IMR-90 (cell line): ENCODE measurements around the gene SLC25A25. TPM values are rescaled to one million over a fixed set of nuclear protein-coding genes. Genes with fewer than 3 reads are reported as not detected.

ENCODE experiments used
- ATAC-seq: fragments of 200-7000 bp; cut with Tn5 transposase; 2 replicates; pipeline ENCODE4 v1.9.1; 2020; ENCODE audit warnings: low read depth, mild to moderate bottlenecking, moderate library complexity
- BruUV-seq: library from RNA; stranded (reverse); fragments of 400-500 nt; replicated peaks from 2 replicates; lab custom pipeline; 2021; lab: Mats Ljungman, UMichigan
- CTCF ChIA-PET: fragments of 300-600 bp; formaldehyde crosslinking; extraction: SDS; loops from one replicate; lab custom pipeline; 2021; ENCODE audit warnings: antibody characterized with exemption; lab: Yijun Ruan, JAX
- POLR2A ChIA-PET: fragments of 300-600 bp; sonication (Branson Sonifier 250); formaldehyde crosslinking; loops from one replicate; lab custom pipeline; 2022; ENCODE audit warnings: antibody characterized with exemption; ENCODE audit not compliant: unreplicated experiment; lab: Charles Lee
- DNase-seq: peaks from one replicate; pipeline ENCODE4 v3.0.0; 2013
- H2AFZ ChIP-seq: replicated peaks from 2 replicates; pipeline ENCODE3; 2013; ENCODE audit warnings: low read length, mild to moderate bottlenecking; ENCODE audit not compliant: poor library complexity
- H2AK5ac ChIP-seq: 2 replicates; pipeline ENCODE4 v1.6.1; 2013; ENCODE audit warnings: low read depth, low read length, inconsistent platforms
- H2AK9ac ChIP-seq: replicated peaks from 2 replicates; pipeline ENCODE3; 2013; ENCODE audit warnings: mild to moderate bottlenecking, low read depth, low read length, moderate library complexity; ENCODE audit not compliant: poor library complexity
- H2BK120ac ChIP-seq: 2 replicates; pipeline ENCODE4 v1.6.1; 2013; ENCODE audit warnings: low read depth, low read length, inconsistent platforms
- H2BK15ac ChIP-seq: 3 replicates; pipeline ENCODE4 v1.6.1; 2013; ENCODE audit warnings: low read depth, low read length, inconsistent platforms
- H2BK20ac ChIP-seq: 2 replicates; pipeline ENCODE4 v1.6.1; 2013; ENCODE audit warnings: low read depth, mild to moderate bottlenecking, inconsistent platforms, low read length, moderate library complexity
- H2BK5ac ChIP-seq: 2 replicates; pipeline ENCODE4 v1.6.1; 2013; ENCODE audit warnings: mild to moderate bottlenecking, low read depth, low read length, inconsistent platforms; ENCODE audit not compliant: poor library complexity, severe bottlenecking
- H3K14ac ChIP-seq: replicated peaks from 2 replicates; pipeline ENCODE4 v1.6.1; 2013; ENCODE audit warnings: low read depth, low read length, inconsistent platforms
- H3K18ac ChIP-seq: 2 replicates; pipeline ENCODE4 v1.6.1; 2013; ENCODE audit warnings: low read depth, low read length, control low read depth
- H3K23ac ChIP-seq: 2 replicates; pipeline ENCODE4 v1.6.1; 2013; ENCODE audit warnings: low read depth, low read length, inconsistent platforms
- H3K27ac ChIP-seq: 2 replicates; pipeline ENCODE4 v1.5.1; 2013; ENCODE audit warnings: mild to moderate bottlenecking, control low read depth, low read length; ENCODE audit not compliant: insufficient read depth
- H3K27me3 ChIP-seq: 2 replicates; pipeline ENCODE4 v1.6.1; 2013; ENCODE audit warnings: low read length; ENCODE audit not compliant: control insufficient read depth, insufficient read depth
- H3K36me3 ChIP-seq: 2 replicates; pipeline ENCODE4 v1.6.1; 2013; ENCODE audit warnings: low read length, mixed read lengths; ENCODE audit not compliant: control insufficient read depth, insufficient read depth
- H3K4ac ChIP-seq: 2 replicates; pipeline ENCODE4 v1.6.1; 2013; ENCODE audit warnings: low read depth, low read length, inconsistent platforms
- H3K4me1 ChIP-seq: 2 replicates; pipeline ENCODE4 v1.6.1; 2013; ENCODE audit warnings: low read length, mixed read lengths; ENCODE audit not compliant: control insufficient read depth, insufficient read depth
- H3K4me2 ChIP-seq: 2 replicates; pipeline ENCODE4 v1.6.1; 2013; ENCODE audit warnings: low read depth, mild to moderate bottlenecking, control low read depth, low read length, moderate library complexity
- H3K4me3 ChIP-seq: 2 replicates; pipeline ENCODE4 v1.5.1; 2013; ENCODE audit warnings: low read depth, mild to moderate bottlenecking, control low read depth, low read length, moderate library complexity; ENCODE audit not compliant: insufficient read depth
- H3K56ac ChIP-seq: 2 replicates; pipeline ENCODE4 v1.6.1; 2013; ENCODE audit warnings: low read length, inconsistent platforms; ENCODE audit not compliant: insufficient read depth; ENCODE audit errors: extremely low read depth
- H3K79me1 ChIP-seq, 2 experiments: 2 replicates each; pipeline ENCODE4 v1.6.1; 2013; ENCODE audit warnings: low read length in 2 of 2, inconsistent platforms in 1 of 2, low read depth in 1 of 2
- H3K9ac ChIP-seq: 2 replicates; pipeline ENCODE4 v1.6.1; 2013; ENCODE audit warnings: low read depth, low read length, control low read depth
- H3K9me1 ChIP-seq: 2 replicates; pipeline ENCODE4 v1.6.1; 2013; ENCODE audit warnings: low read length, inconsistent platforms; ENCODE audit not compliant: insufficient read depth
- H3K9me3 ChIP-seq: 2 replicates; pipeline ENCODE4 v1.6.1; 2013; ENCODE audit warnings: low read length; ENCODE audit not compliant: control insufficient read depth, insufficient read depth
- H4K20me1 ChIP-seq: 2 replicates; pipeline ENCODE4 v1.6.1; 2013; ENCODE audit warnings: low read length, inconsistent platforms; ENCODE audit not compliant: insufficient read depth
- H4K5ac ChIP-seq: 2 replicates; pipeline ENCODE4 v1.6.1; 2013; ENCODE audit warnings: mild to moderate bottlenecking, low read depth, low read length, control low read depth
- H4K8ac ChIP-seq, 2 experiments: 2 replicates each; pipeline ENCODE4 v1.6.1; 2013; ENCODE audit warnings: low read depth in 2 of 2, low read length in 2 of 2, control low read depth in 1 of 2, inconsistent platforms in 1 of 2
- H4K91ac ChIP-seq: 2 replicates; pipeline ENCODE4 v1.6.1; 2013; ENCODE audit warnings: low read depth, low read length, inconsistent platforms; ENCODE audit not compliant: insufficient read depth
- BHLHE40 ChIP-seq: fragments of 150-350 bp; IDR thresholded peaks from 2 replicates; pipeline ENCODE4 v1.6.1; 2016; ENCODE audit warnings: mild to moderate bottlenecking, low read depth, low read length
- CHD1 ChIP-seq: IDR thresholded peaks from 2 replicates; pipeline ENCODE4 v1.6.1; 2012; ENCODE audit warnings: low read depth, low read length, improper control_type of control experiment
- FOS ChIP-seq: fragments of 150-350 bp; IDR thresholded peaks from 2 replicates; pipeline ENCODE4 v1.6.1; 2016; ENCODE audit warnings: low read depth, low read length
- MAFK ChIP-seq: IDR thresholded peaks from 2 replicates; pipeline ENCODE4 v1.6.1; 2012; ENCODE audit warnings: low read depth, low read length, improper control_type of control experiment
- MAZ ChIP-seq: IDR thresholded peaks from 2 replicates; pipeline ENCODE4 v1.6.1; 2012; ENCODE audit warnings: low read depth, mild to moderate bottlenecking, low read length, improper control_type of control experiment, moderate library complexity, borderline replicate concordance
- MXI1 ChIP-seq: IDR thresholded peaks from 2 replicates; pipeline ENCODE4 v1.6.1; 2012; ENCODE audit warnings: low read depth, mild to moderate bottlenecking, low read length, moderate library complexity, borderline replicate concordance
- NFE2L2 ChIP-seq: fragments of 150-350 bp; IDR thresholded peaks from 2 replicates; pipeline ENCODE4 v1.6.1; 2016; ENCODE audit warnings: low read depth, mild to moderate bottlenecking, low read length
- POLR2A ChIP-seq: IDR thresholded peaks from 2 replicates; pipeline ENCODE4 v1.6.1; 2012; ENCODE audit warnings: mild to moderate bottlenecking, low read depth, low read length
- RAD21 ChIP-seq: IDR thresholded peaks from 2 replicates; pipeline ENCODE4 v1.6.1; 2012; ENCODE audit warnings: low read length, improper control_type of control experiment
- RCOR1 ChIP-seq: IDR thresholded peaks from 2 replicates; pipeline ENCODE4 v1.6.1; 2012; ENCODE audit warnings: mild to moderate bottlenecking, low read length, improper control_type of control experiment; ENCODE audit not compliant: insufficient replicate concordance
- RFX5 ChIP-seq: IDR thresholded peaks from 2 replicates; pipeline ENCODE4 v1.8.0; 2012; ENCODE audit warnings: low read depth, mild to moderate bottlenecking, low read length, moderate library complexity
- SMC3 ChIP-seq: fragments of 150-350 bp; IDR thresholded peaks from 2 replicates; pipeline ENCODE4 v1.6.1; 2016; ENCODE audit warnings: low read depth, mild to moderate bottlenecking, antibody characterized with exemption, low read length, moderate library complexity
- USF2 ChIP-seq: fragments of 150-350 bp; IDR thresholded peaks from 2 replicates; pipeline ENCODE4 v1.6.1; 2017; ENCODE audit warnings: mild to moderate bottlenecking, antibody characterized with exemption, low read length, low read depth
- WGBS, 2 experiments: methylation state at CpG; one replicate each; pipeline versions ENCODE4 v1.1.5 to v1.1.7; 2013; ENCODE audit warnings: missing lambda C conversion rate in 2 of 2; ENCODE audit not compliant: insufficient read length in 1 of 2; ENCODE audit errors: extremely low coverage in 2 of 2; 5-methylcytosine and 5-hydroxymethylcytosine counted together
- dilution Hi-C: fragments of 300-500 bp; cut with HindIII; formaldehyde crosslinking; loops from one replicate; pipeline ENCODE4 v1.14.3; 2018; ENCODE audit warnings: low sequenced_read_pairs; ENCODE audit not compliant: unreplicated experiment
- in situ Hi-C: fragments of 300-500 bp; cut with MboI; formaldehyde crosslinking; loops from 3 replicates; pipeline ENCODE4 v1.14.3; 2019; ENCODE audit warnings: low sequenced_read_pairs, inconsistent platforms, mixed read lengths
- intact Hi-C: fragments of 100-400 bp; cut with micrococcal nuclease; formaldehyde crosslinking; loops from 2 replicates; pipeline ENCODE4 v1.10.0; 2022
- polyA plus RNA-seq, 3 experiments: library from polyadenylated mRNA; depleted of rRNA; stranded (reverse); fragments of >200 nt; gene quantifications; 2 replicates each; pipeline ENCODE4 v1.2.3, GENCODE V29; 2012; ENCODE audit warnings: low replicate concordance in 1 of 3
- total RNA-seq: library from RNA; depleted of rRNA; stranded (reverse); fragments of >200 nt; gene quantifications from 2 replicates; pipeline ENCODE4 v1.2.3, GENCODE V29; 2012

The SLC25A25 gene
- total and polyA plus RNA-seq, 2 of the 4 experiments (the other 2 are of a cell fraction): 14.0 to 17.9 TPM

DNA sequence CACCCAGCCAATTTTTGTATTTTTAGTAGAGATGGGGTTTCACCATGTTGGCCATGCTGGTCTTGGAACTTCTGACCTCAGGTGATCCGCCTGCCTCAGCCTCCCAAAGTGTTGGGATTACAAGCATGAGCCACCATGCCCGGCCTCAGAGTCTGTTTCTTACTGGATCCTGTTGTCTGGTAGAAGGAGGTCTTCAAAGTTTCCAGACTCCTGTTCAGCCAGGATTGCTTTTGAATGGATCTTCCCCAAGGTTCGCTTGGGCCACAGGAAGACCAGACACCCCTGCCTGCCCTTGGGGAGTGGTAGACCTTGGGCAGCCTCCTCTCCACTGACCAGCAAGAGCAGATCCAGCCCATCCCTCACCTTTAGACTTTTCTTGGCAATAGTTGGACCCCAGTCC, 73.6 kb downstream of the SLC25A25 start:
- DNase-seq (no peak), ATAC-seq (no peak)
- H3K27ac ChIP-seq: no peak overlapping the region
- H3K4me1 ChIP-seq: peaks cover 6% of the 10 kb centered on the region
- in situ Hi-C loops (no loop called here), intact Hi-C loops (no loop called here), dilution Hi-C loops (no loop called here)
- 90% methylated on average over 2 of the region's 3 CpGs; no CpG with 5 or more reads in 1 of the 2 experiments for WGBS, 2 experiments
- no peak overlapping the region for H2AFZ ChIP-seq
- H2BK5ac ChIP-seq: no peak overlapping the region
- no peak overlapping the region for H3K9ac ChIP-seq
- peaks cover 2% of the 10 kb centered on the region; the same call in 1 of the 2 replicates for H3K27me3 ChIP-seq
- no peak overlapping the region for H3K56ac ChIP-seq
- no peak overlapping the region for H3K4ac ChIP-seq
- H2AK9ac ChIP-seq: no peak overlapping the region
- 0 out of 2 replicates have a peak, but pooled peaks cover 4% of the 10 kb centered on the region for H4K20me1 ChIP-seq
- POLR2A ChIA-PET: no interaction called here
- no peaks in the 10 kb centered on the region for H3K79me1 ChIP-seq
- H2AK5ac ChIP-seq: no peak overlapping the region
- H3K18ac ChIP-seq: no peak overlapping the region
- no peak overlapping the region for H4K5ac ChIP-seq
- BruUV-seq: no TSS peak
- H3K23ac ChIP-seq: no peak overlapping the region
- no peak overlapping the region for H4K8ac ChIP-seq
- TF ChIP-seq RCOR1 (no peak), MAFK (no peak), RAD21 (no peak), USF2 (no peak), MAZ (no peak), RFX5 (no peak), POLR2A (no peak), NFE2L2 (no peak), CHD1 (no peak), FOS (no peak), BHLHE40 (no peak), MXI1 (no peak), SMC3 (no peak)
- H3K4me2 ChIP-seq: no peak overlapping the region
- H2BK15ac ChIP-seq: no peak overlapping the region
- H3K14ac ChIP-seq: no peak overlapping the region
- no peak overlapping the region for H2BK20ac ChIP-seq
- H3K36me3 ChIP-seq: no peaks in the 10 kb centered on the region
- no peaks in the 10 kb centered on the region for H3K9me3 ChIP-seq
- peaks cover 11% of the 10 kb centered on the region for H3K9me1 ChIP-seq
- H2BK120ac ChIP-seq: no peak overlapping the region
- no peak overlapping the region for H4K91ac ChIP-seq
- CTCF ChIA-PET: no interaction called here
- H3K4me3 ChIP-seq: no peak overlapping the region
